ENCODE results near the gene HOTAIR. TPM values are rescaled to one million over a fixed set of nuclear protein-coding genes. Genes with fewer than 3 reads are reported as not detected.

The HOTAIR gene
- polyA plus RNA-seq, 2 of the 4 experiments (the other 2 are of a cell fraction), result 0.67 to 0.71 TPM

- POLR2A ChIA-PET, result interaction anchor here (0.6 kb wide), 1 partner anchor 9 kb away, joined by 3 read pairs; no protein-coding TSS in a partner anchor
- no peak overlapping the region for H3K27ac ChIP-seq
- CTCF ChIA-PET, result interaction anchor here (1.1 to 1.7 kb wide), 2 partner anchors 56 to 182 kb away, joined by 3 to 4 read pairs; partner anchors contain the start of gene HOXC10
- DNase-seq (ENCODE audit: low read depth in 1 of 2, low spot score in 1 of 2) (no peak), FAIRE-seq (no peak), ATAC-seq (no peak)
- no peaks in the 10 kb centered on the region for H3K9me3 ChIP-seq
- 45% methylated on average over 4 of the region's 4 CpGs for WGBS (ENCODE audit: missing lambda C conversion rate)
- no peak for TF ChIP-seq ATOH8 (CRISPR knock-in tag; IDR thresholded peaks at IDR 0.05; ENCODE audit: low read depth)
- no peak for TF ChIP-seq EP300 (IDR thresholded peaks at IDR 0.05)
- no peak for TF ChIP-seq KDM5A (IDR thresholded peaks at IDR 0.05)
- no peak for TF ChIP-seq E2F6 (IDR thresholded peaks at IDR 0.05; ENCODE audit: borderline replicate concordance, low read depth)
- no peak for TF ChIP-seq HEYL (CRISPR knock-in tag; IDR thresholded peaks at IDR 0.05)
- TF ChIP-seq HOXA7 (CRISPR knock-in tag; IDR thresholded peaks at IDR 0.05), result no peak
- no peak for TF ChIP-seq RFX5 (IDR thresholded peaks at IDR 0.05)
- TF ChIP-seq FOSL2 (IDR thresholded peaks at IDR 0.05), result no peak
- no peak for TF ChIP-seq FOSL2 (CRISPR knock-in tag; IDR thresholded peaks at IDR 0.05)
- no peak for TF ChIP-seq USF2 (IDR thresholded peaks at IDR 0.05)
- TF ChIP-seq MAZ (IDR thresholded peaks at IDR 0.05; ENCODE audit: borderline replicate concordance, low read depth, low read length), result no peak
- TF ChIP-seq HES2 (IDR thresholded peaks at IDR 0.05), result no peak
- no peak for TF ChIP-seq CTCF (IDR thresholded peaks at IDR 0.05)
- TF ChIP-seq HMGXB4 (CRISPR knock-in tag; IDR thresholded peaks at IDR 0.05; ENCODE audit: borderline replicate concordance), result no peak
- TF ChIP-seq BHLHE40 (IDR thresholded peaks at IDR 0.05; ENCODE audit: low read depth, low read length), result no peak
- no peak for TF ChIP-seq JUNB (IDR thresholded peaks at IDR 0.05)
- no peak for TF ChIP-seq CHD4 (IDR thresholded peaks at IDR 0.05; ENCODE audit: borderline replicate concordance)
- no peak for TF ChIP-seq RNF2 (IDR thresholded peaks at IDR 0.05; ENCODE audit: borderline replicate concordance, low read depth)
- no peak overlapping the region for H3K4me3 ChIP-seq
- H3K4me1 ChIP-seq, result 0 out of 3 replicates have a peak, but pooled peaks cover 7% of the 10 kb centered on the region
- no peak overlapping the region for H3K4me2 ChIP-seq
Observed at GRCh38 chr12:53929527-53929926, 45.2 kb downstream of the HOTAIR start.

GRCh38 chr12:53928054-53928835, 46.5 kb downstream of the HOTAIR start:
- Histone ChIP-seq H3K4me3 (peak overlapping the region; percentile 42), H3K9me3 (no peaks in the 10 kb centered on the region), H3K4me1 (0 out of 3 replicates have a peak, but pooled peaks cover 7% of the 10 kb centered on the region), H3K4me2 (peak overlapping the region; percentile 83), H3K27ac (peak overlapping the region; percentile 18 to 48; a peak in 3 of 6 replicates)
- peak; percentile 40 to 84; a peak in 4 of 6 replicates for ATAC-seq
- CTCF ChIA-PET, result interaction anchor here (1.0 to 1.7 kb wide), 6 partner anchors 10 to 192 kb away, joined by 3 to 5 read pairs (median 4); partner anchors contain the start of gene HOXC10
- TF ChIP-seq NPAS2 (CRISPR knock-in tag; IDR thresholded peaks at IDR 0.05; ENCODE audit: borderline replicate concordance) (no peak), HMGXB4 (CRISPR knock-in tag; IDR thresholded peaks at IDR 0.05; ENCODE audit: borderline replicate concordance) (no peak)
- POLR2A ChIA-PET, result interaction anchor here (0.5 kb wide), 1 partner anchor 100 kb away, joined by 5 read pairs; no protein-coding TSS in a partner anchor
- FAIRE-seq, result no peak
- 14% methylated on average over 31 of the region's 31 CpGs for WGBS (ENCODE audit: missing lambda C conversion rate)
- no peak for DNase-seq (ENCODE audit: low read depth in 1 of 2, low spot score in 1 of 2)

All from A549 (cell line).